LNCaP clone FGC (cell line): ENCODE results near the gene CELF2.
"Not testable (repeated sequence)": the region's sequence is repeated elsewhere in the genome, so short reads cannot be mapped to it uniquely, and the experiment has no call there.

ENCODE experiments used
- DNase-seq: peaks from one replicate; pipeline ENCODE4 v3.0.0-alpha.2; 2011; ENCODE audit warnings: low read depth
- H3K4me3 ChIP-seq: 2 replicates; pipeline ENCODE4 v1.5.1; 2011; ENCODE audit warnings: mild to moderate bottlenecking, low read depth, low read length, control low read depth
- TF ChIP-seq, protein P1 (sequence below): IDR thresholded peaks from 2 replicates; pipeline ENCODE4 v1.5.1; 2012; ENCODE audit warnings: mild to moderate bottlenecking; ENCODE audit not compliant: control insufficient read depth, insufficient read depth; ENCODE audit errors: extremely low read depth

Gene CELF2

DNA sequence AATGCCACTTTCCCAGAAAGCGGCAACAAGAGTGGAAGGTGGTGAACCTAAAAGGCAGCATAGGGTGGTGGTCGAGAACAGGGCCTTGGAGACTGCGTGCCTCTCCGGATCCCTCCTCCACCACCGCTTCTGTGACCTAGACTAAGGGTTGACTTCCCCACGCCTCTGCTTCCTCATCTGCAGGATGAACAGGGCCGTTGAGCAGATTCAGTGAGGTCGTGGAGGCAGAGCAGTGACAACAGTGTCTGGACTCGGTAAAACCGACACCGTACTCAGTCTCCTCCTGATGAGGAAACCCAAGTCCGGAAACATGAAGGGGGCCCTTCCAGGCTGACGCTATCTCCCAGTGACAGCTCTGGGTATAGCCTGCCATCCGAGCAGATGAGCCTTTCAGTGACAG lies 162.6 kb downstream of the CELF2 start:
- no peak overlapping the region for H3K4me3 ChIP-seq
- DNase-seq, result no peak
- TF ChIP-seq, protein P1, sequence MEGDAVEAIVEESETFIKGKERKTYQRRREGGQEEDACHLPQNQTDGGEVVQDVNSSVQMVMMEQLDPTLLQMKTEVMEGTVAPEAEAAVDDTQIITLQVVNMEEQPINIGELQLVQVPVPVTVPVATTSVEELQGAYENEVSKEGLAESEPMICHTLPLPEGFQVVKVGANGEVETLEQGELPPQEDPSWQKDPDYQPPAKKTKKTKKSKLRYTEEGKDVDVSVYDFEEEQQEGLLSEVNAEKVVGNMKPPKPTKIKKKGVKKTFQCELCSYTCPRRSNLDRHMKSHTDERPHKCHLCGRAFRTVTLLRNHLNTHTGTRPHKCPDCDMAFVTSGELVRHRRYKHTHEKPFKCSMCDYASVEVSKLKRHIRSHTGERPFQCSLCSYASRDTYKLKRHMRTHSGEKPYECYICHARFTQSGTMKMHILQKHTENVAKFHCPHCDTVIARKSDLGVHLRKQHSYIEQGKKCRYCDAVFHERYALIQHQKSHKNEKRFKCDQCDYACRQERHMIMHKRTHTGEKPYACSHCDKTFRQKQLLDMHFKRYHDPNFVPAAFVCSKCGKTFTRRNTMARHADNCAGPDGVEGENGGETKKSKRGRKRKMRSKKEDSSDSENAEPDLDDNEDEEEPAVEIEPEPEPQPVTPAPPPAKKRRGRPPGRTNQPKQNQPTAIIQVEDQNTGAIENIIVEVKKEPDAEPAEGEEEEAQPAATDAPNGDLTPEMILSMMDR, result no peak

DNA sequence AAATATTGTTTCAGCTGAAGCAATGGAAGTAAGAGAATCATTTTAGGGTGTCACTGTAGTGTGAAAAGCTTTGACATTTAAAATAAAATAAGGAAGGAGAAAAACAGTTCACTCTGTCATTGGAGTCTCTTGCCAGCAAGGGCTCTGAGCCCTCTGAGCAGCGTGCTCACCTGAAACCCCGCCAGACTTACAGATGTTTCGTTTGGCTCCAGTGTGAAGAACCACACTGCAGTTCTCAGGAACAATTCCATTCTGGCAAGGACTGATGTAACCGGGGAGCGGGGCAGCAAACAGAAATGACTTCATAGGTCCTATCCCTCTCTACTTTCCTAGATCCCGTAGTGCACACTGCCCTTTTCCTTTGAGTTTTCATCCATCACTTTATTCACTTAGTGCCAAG lies 164.3 kb downstream of the CELF2 start:
- TF ChIP-seq, protein P1, result no peak
- no peak for DNase-seq
- H3K4me3 ChIP-seq, result no peak overlapping the region

DNA sequence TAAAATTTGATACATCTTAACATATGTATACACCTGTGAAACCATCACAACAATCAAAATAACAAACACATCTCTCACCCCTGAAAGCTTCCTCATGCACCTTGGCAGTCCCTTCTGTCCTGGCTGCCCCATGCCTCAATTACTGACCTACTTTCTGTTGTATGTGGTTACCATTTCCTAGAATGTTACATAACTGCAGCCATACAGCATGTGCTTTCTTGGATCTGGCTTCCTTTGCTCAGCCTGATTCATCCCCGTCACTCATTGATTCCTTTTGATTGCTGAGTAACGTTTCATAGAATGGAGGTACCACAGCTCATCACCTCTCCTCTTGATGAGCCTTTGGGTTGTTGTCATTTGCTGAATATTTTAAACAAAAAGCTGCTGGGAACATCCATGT lies 165.3 kb downstream of the CELF2 start:
- no peak overlapping the region for H3K4me3 ChIP-seq
- no peak for DNase-seq
- TF ChIP-seq, protein P1, result no peak

DNA sequence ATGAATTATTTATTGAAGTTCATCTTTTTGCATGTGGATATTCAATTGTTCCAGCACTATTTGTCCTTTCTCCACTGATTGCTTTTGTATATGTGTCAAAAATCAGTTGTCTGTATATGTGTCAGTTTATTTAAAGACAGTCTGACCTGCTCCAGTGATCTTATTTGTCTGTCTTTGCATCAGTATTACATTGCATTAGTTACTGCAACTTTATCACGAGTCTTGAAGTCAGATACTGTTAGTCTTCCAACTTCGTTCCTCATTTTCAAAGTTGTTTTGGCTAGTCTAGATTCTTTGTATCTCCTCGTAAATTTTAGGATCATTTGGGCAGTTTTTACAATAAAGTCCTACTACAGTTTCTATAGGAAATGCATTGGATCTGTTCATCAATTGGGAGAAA lies 166.4 kb downstream of the CELF2 start:
- no peak overlapping the region for H3K4me3 ChIP-seq
- DNase-seq, result no peak
- TF ChIP-seq, protein P1, result no peak

DNA sequence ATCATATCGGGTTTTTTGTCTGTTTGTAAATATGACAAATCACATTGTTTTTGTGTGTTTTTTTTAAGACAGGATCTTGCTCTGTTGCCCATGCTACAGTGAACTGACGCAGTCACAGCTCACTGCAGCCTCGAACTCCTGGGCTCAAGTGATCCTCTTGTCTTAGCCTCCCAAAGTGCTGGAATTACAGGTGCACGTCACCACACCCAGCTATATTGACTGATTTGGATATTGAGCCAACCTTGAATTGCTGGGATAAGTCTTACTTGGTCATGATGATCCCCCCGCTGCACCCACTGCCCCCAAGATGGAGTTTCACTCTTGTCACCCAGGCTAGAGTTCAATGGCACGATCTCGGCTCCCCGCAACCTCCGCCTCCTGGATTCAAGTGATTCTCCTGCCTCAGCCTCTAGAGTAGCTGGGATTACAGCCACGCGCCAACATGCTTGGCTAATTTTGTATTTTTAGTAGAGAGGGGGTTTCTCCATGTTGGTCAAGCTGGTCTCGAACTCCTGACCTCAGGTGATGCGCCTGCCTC lies 167.5 kb downstream of the CELF2 start:
- not testable (repeated sequence) for H3K4me3 ChIP-seq, DNase-seq

DNA sequence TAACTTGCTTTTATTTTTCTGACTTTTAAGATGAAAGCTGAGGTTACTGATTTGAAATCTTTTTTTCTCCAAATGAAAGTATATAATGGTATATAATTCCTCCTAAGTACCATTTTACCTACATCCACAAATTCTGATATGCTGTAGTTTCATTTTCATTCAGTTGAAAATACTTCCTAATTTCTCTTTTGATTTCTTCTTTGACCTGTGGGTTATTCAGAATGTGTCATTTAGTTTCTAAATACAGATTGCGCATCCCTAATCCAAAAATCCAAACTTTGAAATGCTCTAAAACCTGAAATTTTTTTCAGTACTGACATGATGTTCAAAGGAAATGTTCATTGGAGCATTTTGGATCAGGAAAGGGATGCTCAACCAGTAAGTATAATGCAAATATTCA lies 168.7 kb downstream of the CELF2 start:
- H3K4me3 ChIP-seq, result no peak overlapping the region
- TF ChIP-seq, protein P1, result no peak
- DNase-seq, result no peak

DNA sequence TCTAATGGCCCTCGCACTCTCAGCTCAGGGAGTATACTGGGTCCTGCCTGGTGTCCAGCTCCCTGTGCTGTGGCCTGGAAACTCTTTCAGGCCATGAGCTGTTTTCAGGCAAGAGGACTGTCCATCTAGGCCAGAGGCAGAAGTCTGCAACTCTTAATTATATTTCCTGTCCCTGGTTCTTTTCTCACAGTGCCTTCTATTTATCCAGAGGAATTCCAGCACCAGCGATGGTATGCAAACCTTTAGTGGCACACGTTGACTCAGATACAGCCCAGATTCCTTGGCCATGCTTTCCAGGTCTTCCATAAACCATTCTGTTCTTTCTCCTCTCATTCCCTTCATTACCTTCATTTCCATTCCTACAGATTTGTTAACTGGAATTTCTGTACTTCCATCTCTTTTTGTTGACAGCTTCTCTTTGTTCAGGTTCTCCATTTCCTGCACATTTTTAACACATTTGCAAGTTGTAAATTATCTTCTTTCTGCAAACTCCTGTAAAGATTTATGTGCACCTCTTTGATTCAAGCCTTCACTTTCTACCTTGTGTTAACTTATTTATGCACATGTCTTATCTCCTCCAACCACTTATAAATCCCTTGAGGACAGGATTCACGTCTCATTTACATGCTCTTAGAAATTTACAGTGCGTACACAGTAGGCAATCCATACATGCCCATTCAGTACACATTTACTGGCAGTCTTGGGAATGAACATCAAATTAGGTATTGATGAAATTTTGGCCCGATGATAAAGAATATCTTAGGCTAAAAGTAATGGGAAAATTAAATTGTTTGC lies 172.1 kb downstream of the CELF2 start:
- DNase-seq, result no peak
- TF ChIP-seq, protein P1, result no peak
- H3K4me3 ChIP-seq, result no peak overlapping the region
